ENCODE measurements around the gene TTLL11.

The TTLL11 gene

GRCh38 chr9:122100756-122101155, 7.6 kb upstream of the TTLL11 start:
- Histone ChIP-seq H3K9me2 (replicated peaks; ENCODE audit: low read depth, low read length) (no peaks in the 10 kb centered on the region), H2AFZ (ENCODE audit: low read length) (no peak overlapping the region), H3K36me3 (ENCODE audit: insufficient read depth, low read length) (no peaks in the 10 kb centered on the region), H3K79me2 (ENCODE audit: insufficient read depth, low read length) (no peaks in the 10 kb centered on the region), H3K4me1 (ENCODE audit: insufficient read depth, low read length, poor library complexity, severe bottlenecking) (no peaks in the 10 kb centered on the region), H3K4me3 (ENCODE audit: low read length, poor library complexity, severe bottlenecking) (no peak overlapping the region), H3F3A (ENCODE audit: low read depth) (no peaks in the 10 kb centered on the region), H3K27me3 (ENCODE audit: insufficient read depth, low read length, poor library complexity, severe bottlenecking) (no peaks in the 10 kb centered on the region), H4K20me1 (ENCODE audit: insufficient read depth, low read length, poor library complexity, severe bottlenecking) (no peaks in the 10 kb centered on the region), H3K4me2 (ENCODE audit: low read depth, low read length, poor library complexity, severe bottlenecking) (no peak overlapping the region), H3K9me3 (ENCODE audit: insufficient read depth, low read depth, low read length) (peaks cover 2% of the 10 kb centered on the region; the same call in 1 of the 2 replicates), H3K9ac (ENCODE audit: low read depth, low read length, poor library complexity, severe bottlenecking) (no peak overlapping the region)
- TF ChIP-seq EZH2phosphoT487 (IDR thresholded peaks at IDR 0.05; ENCODE audit: borderline replicate concordance): no peak
- TF ChIP-seq CTCF (conservative IDR thresholded peaks at IDR 0.05; ENCODE audit: low read length): no peak

- H3K36me3 ChIP-seq (ENCODE audit: insufficient read depth, low read length): no peaks in the 10 kb centered on the region
- H3K9me3 ChIP-seq (ENCODE audit: insufficient read depth, low read depth, low read length): peaks cover 2% of the 10 kb centered on the region; the same call in 1 of the 2 replicates
- TF ChIP-seq EZH2phosphoT487 (IDR thresholded peaks at IDR 0.05; ENCODE audit: borderline replicate concordance) (no peak), CTCF (conservative IDR thresholded peaks at IDR 0.05; ENCODE audit: low read length) (peak; percentile 74)
- H3K27me3 ChIP-seq (ENCODE audit: insufficient read depth, low read length, poor library complexity, severe bottlenecking): no peaks in the 10 kb centered on the region
- H3F3A ChIP-seq (ENCODE audit: low read depth): no peaks in the 10 kb centered on the region
- H2AFZ ChIP-seq (ENCODE audit: low read length): no peak overlapping the region
- H3K79me2 ChIP-seq (ENCODE audit: insufficient read depth, low read length): no peaks in the 10 kb centered on the region
- no peaks in the 10 kb centered on the region for H3K9me2 ChIP-seq (replicated peaks; ENCODE audit: low read depth, low read length)
- no peaks in the 10 kb centered on the region for H4K20me1 ChIP-seq (ENCODE audit: insufficient read depth, low read length, poor library complexity, severe bottlenecking)
- no peak overlapping the region for H3K9ac ChIP-seq (ENCODE audit: low read depth, low read length, poor library complexity, severe bottlenecking)
- no peak overlapping the region for H3K4me2 ChIP-seq (ENCODE audit: low read depth, low read length, poor library complexity, severe bottlenecking)
- no peak overlapping the region for H3K4me3 ChIP-seq (ENCODE audit: low read length, poor library complexity, severe bottlenecking)
- peaks cover 7% of the 10 kb centered on the region for H3K4me1 ChIP-seq (ENCODE audit: insufficient read depth, low read length, poor library complexity, severe bottlenecking)
Measured at GRCh38 chr9:122099271-122099869, 6.3 kb upstream of the TTLL11 start.

GRCh38 chr9:122097679-122098315, 4.7 kb upstream of the TTLL11 start:
- Histone ChIP-seq H4K20me1 (ENCODE audit: insufficient read depth, low read length, poor library complexity, severe bottlenecking) (peaks cover 1% of the 10 kb centered on the region), H3K9me2 (replicated peaks; ENCODE audit: low read depth, low read length) (no peaks in the 10 kb centered on the region), H2AFZ (ENCODE audit: low read length) (no peak overlapping the region), H3F3A (ENCODE audit: low read depth) (no peaks in the 10 kb centered on the region), H3K27me3 (ENCODE audit: insufficient read depth, low read length, poor library complexity, severe bottlenecking) (no peaks in the 10 kb centered on the region), H3K9ac (ENCODE audit: low read depth, low read length, poor library complexity, severe bottlenecking) (no peak overlapping the region), H3K4me2 (ENCODE audit: low read depth, low read length, poor library complexity, severe bottlenecking) (no peak overlapping the region), H3K4me3 (ENCODE audit: low read length, poor library complexity, severe bottlenecking) (no peak overlapping the region), H3K9me3 (ENCODE audit: insufficient read depth, low read depth, low read length) (no peaks in the 10 kb centered on the region), H3K79me2 (ENCODE audit: insufficient read depth, low read length) (no peaks in the 10 kb centered on the region), H3K4me1 (ENCODE audit: insufficient read depth, low read length, poor library complexity, severe bottlenecking) (peaks cover 7% of the 10 kb centered on the region), H3K36me3 (ENCODE audit: insufficient read depth, low read length) (no peaks in the 10 kb centered on the region)
- TF ChIP-seq CTCF (conservative IDR thresholded peaks at IDR 0.05; ENCODE audit: low read length): no peak

All from Loucy (cell line).